Measurements from ENCODE around the gene ATXN10.
"Not testable (repeated sequence)": the region's sequence is repeated elsewhere in the genome, so short reads cannot be mapped to it uniquely, and the experiment has no call there.

ATXN10 gene

GRCh38 chr22:45714390-45714789 is 42.8 kb downstream of the ATXN10 start:
- not testable (repeated sequence) for DNase-seq

- no peak for DNase-seq
Measured at GRCh38 chr22:45717789-45718188, 46.2 kb downstream of the ATXN10 start.

DNA sequence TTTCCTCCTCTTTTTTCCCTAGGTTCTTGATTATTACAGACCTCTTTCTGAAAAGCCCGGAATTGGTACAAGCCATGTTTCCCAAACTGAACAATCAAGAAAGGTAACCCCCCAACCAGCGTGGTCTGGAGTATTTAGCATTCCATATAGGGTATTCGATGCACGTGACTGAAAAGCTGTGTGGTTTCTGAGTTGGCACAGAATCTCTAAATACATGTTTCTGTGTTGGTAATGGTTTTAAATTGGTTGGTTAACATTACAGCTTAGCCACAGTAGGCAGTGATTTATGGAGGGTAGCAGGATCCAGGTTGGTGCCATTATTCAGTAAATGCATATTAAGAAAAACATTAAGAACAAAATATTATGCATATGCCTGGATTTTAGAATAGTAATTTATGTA is 46.8 kb downstream of the ATXN10 start:
- no peak for DNase-seq

DNA sequence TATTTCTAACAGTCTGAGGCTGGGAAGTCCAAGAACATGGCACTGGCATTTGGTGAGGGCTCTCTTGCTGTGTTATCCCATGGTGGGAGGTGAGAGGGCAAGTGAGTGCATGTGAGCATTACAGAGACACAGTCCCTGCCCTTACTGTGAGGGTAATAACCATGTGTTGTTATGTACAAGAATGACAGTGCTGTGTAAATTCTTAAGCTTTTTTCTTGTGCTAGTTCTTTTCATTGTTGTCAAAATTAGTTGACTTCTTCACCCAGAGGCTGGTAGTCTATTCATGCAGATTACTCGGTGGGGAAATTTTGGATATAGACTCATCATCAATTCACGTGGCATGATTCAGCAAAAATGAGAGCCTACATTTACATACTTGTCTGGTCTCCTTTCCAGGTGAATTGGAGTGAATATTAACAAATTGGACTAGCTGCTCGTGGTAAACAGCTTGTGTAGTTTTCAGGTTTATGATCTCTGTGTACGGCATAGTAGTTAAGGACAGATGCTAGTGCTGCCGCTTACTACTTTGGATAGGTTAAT is 49.3 kb downstream of the ATXN10 start:
- DNase-seq, result no peak

- no peak for DNase-seq
Measured at GRCh38 chr22:45722006-45722405, 50.4 kb downstream of the ATXN10 start.

- DNase-seq, result no peak
Measured at GRCh38 chr22:45726081-45726480, 54.4 kb downstream of the ATXN10 start.

- DNase-seq, result no peak
Measured at GRCh38 chr22:45731041-45731797, 59.6 kb downstream of the ATXN10 start.

DNA sequence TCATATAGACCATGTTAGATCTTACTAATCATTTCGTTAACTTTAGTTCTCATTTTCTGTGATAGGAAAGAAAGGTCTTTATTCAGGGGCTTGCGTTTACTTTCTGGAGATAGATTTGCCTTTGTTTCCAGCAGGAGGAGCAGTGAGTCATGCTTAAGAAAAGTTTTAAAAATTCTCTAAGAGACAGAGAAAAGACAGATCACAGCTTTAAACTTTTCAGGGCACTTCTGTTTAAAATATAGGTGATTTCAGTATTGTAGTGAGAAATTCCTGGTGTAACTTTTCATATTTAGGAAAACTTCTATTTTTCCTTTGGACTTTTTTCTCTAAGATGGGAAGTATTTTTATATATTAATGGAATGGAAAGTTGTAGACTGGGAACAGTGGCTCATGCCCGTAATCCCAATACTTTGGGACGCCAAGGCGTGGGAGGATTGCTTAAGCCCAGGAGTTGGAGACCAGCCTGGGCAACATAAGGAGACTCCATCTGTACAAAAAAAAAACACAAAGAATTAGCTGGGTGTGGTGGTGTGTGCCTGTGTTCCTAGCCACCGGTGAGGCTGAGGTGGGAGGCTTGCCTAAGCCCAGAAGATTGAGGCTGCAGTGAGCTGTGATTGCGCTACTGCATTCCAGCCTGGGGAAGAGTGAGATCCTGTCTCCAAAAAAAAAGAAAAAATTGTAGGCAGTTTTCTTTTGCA is 60.3 kb downstream of the ATXN10 start:
- DNase-seq, result no peak

- DNase-seq, result no peak
Measured at GRCh38 chr22:45735273-45735672, 63.6 kb downstream of the ATXN10 start.

DNA sequence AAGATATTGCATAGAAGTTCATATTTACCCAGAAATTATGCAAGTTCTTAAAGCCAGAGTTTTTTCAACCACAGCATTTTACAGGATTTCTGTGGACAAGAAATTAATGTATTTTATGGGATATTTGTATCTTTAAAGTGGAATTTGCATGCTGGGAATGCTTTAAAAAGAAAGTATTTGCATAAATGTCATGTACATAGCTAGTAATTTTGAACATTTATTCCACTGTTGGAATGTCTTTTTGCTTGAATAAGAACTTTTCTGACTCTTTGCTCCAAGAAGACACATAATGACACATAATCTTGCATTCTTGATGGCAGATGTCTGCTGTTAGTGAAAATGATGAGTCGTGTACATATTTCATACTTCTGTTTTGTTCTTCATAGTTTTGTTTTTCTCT is 66.6 kb downstream of the ATXN10 start:
- DNase-seq, result no peak

- no peak for DNase-seq
Measured at GRCh38 chr22:45740236-45740635, 68.6 kb downstream of the ATXN10 start.

DNA sequence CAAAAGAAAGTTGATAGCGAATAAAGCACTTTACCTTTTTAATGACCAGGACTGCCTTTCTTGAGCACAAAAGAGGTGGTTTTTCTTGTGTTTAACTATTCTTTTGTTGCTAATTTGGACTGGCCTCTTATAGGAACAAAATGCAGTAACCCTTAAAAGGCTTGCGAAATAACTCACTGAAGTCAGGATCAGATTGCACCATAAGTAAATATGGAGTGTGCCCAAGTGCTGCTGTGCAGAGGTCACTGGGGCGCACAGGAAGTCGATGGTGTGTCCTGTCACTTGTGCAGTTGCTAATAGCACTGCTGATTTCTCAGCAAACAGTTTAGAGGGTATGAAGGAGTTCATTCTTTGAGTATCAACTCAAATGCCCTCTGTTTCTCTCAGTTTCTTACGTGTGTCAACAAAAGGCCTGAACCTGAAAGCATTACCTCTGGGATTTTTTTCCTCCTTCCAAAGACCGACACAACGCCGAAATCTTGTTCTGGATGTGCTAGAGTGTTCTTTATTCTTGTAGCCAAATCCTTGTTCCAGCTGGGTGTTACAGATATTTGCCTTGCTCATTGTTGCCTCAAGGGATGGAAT is 71.3 kb downstream of the ATXN10 start:
- DNase-seq, result no peak

DNA sequence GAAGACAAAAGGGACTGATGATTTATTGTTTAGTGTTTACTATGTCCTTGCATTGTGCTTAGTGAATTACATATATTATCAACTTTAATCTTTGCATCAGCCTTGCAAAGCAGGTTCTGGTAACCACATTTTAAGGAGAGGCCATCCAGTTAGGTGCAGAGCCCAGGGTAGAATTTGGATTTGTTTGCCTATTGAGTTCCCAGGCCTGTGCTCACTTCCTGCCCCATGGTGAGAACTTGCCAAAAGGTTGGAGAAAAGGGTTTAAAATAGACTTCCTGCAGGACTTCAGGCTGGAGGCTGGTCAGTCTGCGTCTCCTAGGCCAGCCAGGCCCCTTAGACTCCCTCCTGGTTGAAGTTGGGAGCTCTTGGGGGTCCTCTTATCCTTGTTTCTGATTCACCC is 72.1 kb downstream of the ATXN10 start:
- DNase-seq, result no peak

DNA sequence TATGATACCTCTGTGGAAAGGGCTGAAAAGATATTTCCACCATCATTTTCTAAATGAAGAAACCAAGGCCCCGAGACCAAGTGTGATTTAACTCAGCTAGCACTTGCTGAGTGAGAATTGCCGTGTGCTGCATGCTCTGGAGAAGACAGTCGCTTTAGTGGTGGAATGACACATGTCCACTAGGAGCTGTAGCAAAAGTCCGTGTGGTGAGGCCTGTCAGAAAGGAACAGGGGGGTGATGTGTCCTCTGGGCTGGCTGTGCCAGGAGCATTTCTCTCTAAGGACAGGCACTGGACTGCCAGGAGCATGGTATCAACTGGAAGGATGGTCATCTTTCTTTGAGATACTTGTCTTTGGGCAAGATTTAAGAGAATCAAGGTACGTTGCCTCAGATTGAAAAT is 72.8 kb downstream of the ATXN10 start:
- no peak for DNase-seq

DNA sequence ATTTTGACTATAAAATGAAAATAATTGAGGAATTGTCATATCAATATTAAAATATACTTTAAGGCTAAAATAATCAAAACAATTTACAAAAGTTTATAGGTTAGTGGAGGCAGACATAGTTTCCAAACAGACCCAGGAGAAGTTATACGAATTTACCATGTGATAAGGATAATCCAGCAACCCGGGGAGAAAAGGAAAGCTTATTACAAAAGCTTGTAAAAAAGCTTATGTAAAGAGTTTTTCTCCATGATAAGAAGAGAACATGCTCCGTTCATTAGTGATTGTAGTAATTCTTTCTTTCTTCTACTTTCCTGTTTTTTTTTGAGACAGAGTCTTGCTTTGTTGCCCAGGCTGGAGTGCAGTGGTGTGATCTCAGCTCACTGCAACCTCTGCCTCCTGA is 79.0 kb downstream of the ATXN10 start:
- DNase-seq, result no peak

DNA sequence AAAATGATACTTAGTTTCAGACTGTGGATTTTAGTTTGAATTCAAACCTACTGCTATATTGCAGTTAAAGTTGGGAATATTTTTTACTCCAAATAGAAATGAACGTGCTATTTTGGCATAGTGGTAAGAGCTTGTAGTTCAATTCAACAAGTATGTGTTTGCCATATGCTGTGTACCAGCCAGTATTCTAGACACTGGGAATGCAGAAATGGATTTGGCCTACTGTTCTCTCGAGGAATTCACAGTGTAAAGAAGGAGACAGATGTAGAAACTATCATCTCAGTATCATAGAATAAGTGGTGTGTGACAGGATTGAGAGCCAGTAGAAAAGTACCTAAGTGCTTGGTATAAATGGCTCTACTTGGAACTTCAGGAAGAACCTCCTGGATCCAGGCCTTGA is 80.4 kb downstream of the ATXN10 start:
- DNase-seq, result no peak

- no peak for DNase-seq
Measured at GRCh38 chr22:45754822-45755221, 83.2 kb downstream of the ATXN10 start.

GRCh38 chr22:45756558-45756957 is 84.9 kb downstream of the ATXN10 start:
- DNase-seq, result no peak

GRCh38 chr22:45757068-45757467 is 85.4 kb downstream of the ATXN10 start:
- no peak for DNase-seq

GRCh38 chr22:45757936-45758335 is 86.3 kb downstream of the ATXN10 start:
- DNase-seq, result no peak

DNA sequence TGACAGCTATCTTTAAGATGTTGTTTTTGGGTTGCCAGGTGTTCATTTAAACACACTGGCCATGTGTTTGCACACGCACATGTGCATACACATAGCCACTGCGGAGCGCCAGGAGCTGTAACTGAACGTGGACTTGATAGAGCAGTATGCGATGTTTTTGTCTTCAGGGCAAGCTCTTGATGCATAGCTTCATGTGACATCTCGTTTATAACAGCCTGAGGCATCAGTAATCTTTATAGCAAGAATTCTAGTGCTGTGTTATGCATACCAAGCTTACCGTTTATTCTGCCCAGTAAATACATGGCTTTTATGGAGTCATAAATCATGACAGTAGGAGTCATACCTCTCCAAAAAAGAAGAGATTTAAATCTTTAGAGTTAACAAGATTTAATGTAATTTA is 87.0 kb downstream of the ATXN10 start:
- DNase-seq, result no peak

- no peak for DNase-seq
Measured at GRCh38 chr22:45760682-45761081, 89.0 kb downstream of the ATXN10 start.

- no peak for DNase-seq
Measured at GRCh38 chr22:45762545-45763235, 91.1 kb downstream of the ATXN10 start.

All from NCI-H1930 (cell line).